Measurements from ENCODE around the gene LRIG1.

LRIG1 gene

GRCh38 chr3:66415867-66416428, 84.9 kb downstream of the LRIG1 start:
- H3K4me3 ChIP-seq (ENCODE audit: low read depth in 1 of 2, low read length in 2 of 2): no peak overlapping the region
- no peaks in the 10 kb centered on the region for H3K27me3 ChIP-seq (ENCODE audit: insufficient read depth, low read length, poor library complexity)
- H3K9ac ChIP-seq (ENCODE audit: low read depth, low read length): no peak overlapping the region
- no peak overlapping the region for H3K27ac ChIP-seq (ENCODE audit: low read length)
- no peaks in the 10 kb centered on the region for H3K4me1 ChIP-seq (ENCODE audit: insufficient read depth, low read length)
- H3K79me2 ChIP-seq (ENCODE audit: insufficient read depth, low read length): no peaks in the 10 kb centered on the region
- TF ChIP-seq, protein P1, sequence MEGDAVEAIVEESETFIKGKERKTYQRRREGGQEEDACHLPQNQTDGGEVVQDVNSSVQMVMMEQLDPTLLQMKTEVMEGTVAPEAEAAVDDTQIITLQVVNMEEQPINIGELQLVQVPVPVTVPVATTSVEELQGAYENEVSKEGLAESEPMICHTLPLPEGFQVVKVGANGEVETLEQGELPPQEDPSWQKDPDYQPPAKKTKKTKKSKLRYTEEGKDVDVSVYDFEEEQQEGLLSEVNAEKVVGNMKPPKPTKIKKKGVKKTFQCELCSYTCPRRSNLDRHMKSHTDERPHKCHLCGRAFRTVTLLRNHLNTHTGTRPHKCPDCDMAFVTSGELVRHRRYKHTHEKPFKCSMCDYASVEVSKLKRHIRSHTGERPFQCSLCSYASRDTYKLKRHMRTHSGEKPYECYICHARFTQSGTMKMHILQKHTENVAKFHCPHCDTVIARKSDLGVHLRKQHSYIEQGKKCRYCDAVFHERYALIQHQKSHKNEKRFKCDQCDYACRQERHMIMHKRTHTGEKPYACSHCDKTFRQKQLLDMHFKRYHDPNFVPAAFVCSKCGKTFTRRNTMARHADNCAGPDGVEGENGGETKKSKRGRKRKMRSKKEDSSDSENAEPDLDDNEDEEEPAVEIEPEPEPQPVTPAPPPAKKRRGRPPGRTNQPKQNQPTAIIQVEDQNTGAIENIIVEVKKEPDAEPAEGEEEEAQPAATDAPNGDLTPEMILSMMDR (IDR thresholded peaks at IDR 0.05; ENCODE audit: borderline replicate concordance, extremely low read depth, low read length, poor library complexity, severe bottlenecking): no peak
- no peak for TF ChIP-seq EZH2 (IDR thresholded peaks at IDR 0.05; ENCODE audit: borderline replicate concordance, low read depth, low read length, severe bottlenecking)
- ATAC-seq (ENCODE audit: insufficient read depth, low read depth) (no peak), DNase-seq (no peak)
- peaks cover 21% of the 10 kb centered on the region for H3K36me3 ChIP-seq (ENCODE audit: insufficient read depth, low read length)
- H3K4me2 ChIP-seq (ENCODE audit: insufficient read depth, low read length): no peak overlapping the region
- no peak overlapping the region for H2AFZ ChIP-seq (ENCODE audit: low read depth, low read length)
- H3K9me3 ChIP-seq (ENCODE audit: insufficient read depth, low read length, severe bottlenecking): no peaks in the 10 kb centered on the region
- no peaks in the 10 kb centered on the region; the same call in 1 of the 2 replicates for H4K20me1 ChIP-seq (ENCODE audit: insufficient read depth, low read length)

- no peak for TF ChIP-seq EZH2 (IDR thresholded peaks at IDR 0.05; ENCODE audit: borderline replicate concordance, low read depth, low read length, severe bottlenecking)
- TF ChIP-seq, protein P1 (IDR thresholded peaks at IDR 0.05; ENCODE audit: borderline replicate concordance, extremely low read depth, low read length, poor library complexity, severe bottlenecking): no peak
- Histone ChIP-seq H3K9me3 (ENCODE audit: insufficient read depth, low read length, severe bottlenecking) (no peaks in the 10 kb centered on the region), H4K20me1 (ENCODE audit: insufficient read depth, low read length) (no peaks in the 10 kb centered on the region; the same call in 1 of the 2 replicates), H2AFZ (ENCODE audit: low read depth, low read length) (no peak overlapping the region), H3K27me3 (ENCODE audit: insufficient read depth, low read length, poor library complexity) (no peaks in the 10 kb centered on the region), H3K4me2 (ENCODE audit: insufficient read depth, low read length) (no peak overlapping the region), H3K36me3 (ENCODE audit: insufficient read depth, low read length) (peaks cover 25% of the 10 kb centered on the region), H3K79me2 (ENCODE audit: insufficient read depth, low read length) (no peaks in the 10 kb centered on the region), H3K4me1 (ENCODE audit: insufficient read depth, low read length) (no peaks in the 10 kb centered on the region), H3K4me3 (ENCODE audit: low read depth in 1 of 2, low read length in 2 of 2) (no peak overlapping the region), H3K27ac (ENCODE audit: low read length) (no peak overlapping the region), H3K9ac (ENCODE audit: low read depth, low read length) (no peak overlapping the region)
- ATAC-seq (ENCODE audit: insufficient read depth, low read depth) (no peak), DNase-seq (no peak)
Observed at GRCh38 chr3:66414846-66415245, 86.0 kb downstream of the LRIG1 start.

- H3K79me2 ChIP-seq (ENCODE audit: insufficient read depth, low read length): no peaks in the 10 kb centered on the region
- H3K4me3 ChIP-seq (ENCODE audit: low read depth in 1 of 2, low read length in 2 of 2): no peak overlapping the region
- H3K27me3 ChIP-seq (ENCODE audit: insufficient read depth, low read length, poor library complexity): no peaks in the 10 kb centered on the region
- no peak overlapping the region for H2AFZ ChIP-seq (ENCODE audit: low read depth, low read length)
- peaks cover 25% of the 10 kb centered on the region for H3K36me3 ChIP-seq (ENCODE audit: insufficient read depth, low read length)
- no peak for ATAC-seq (ENCODE audit: insufficient read depth, low read depth)
- no peak overlapping the region for H3K4me2 ChIP-seq (ENCODE audit: insufficient read depth, low read length)
- no peak overlapping the region for H3K27ac ChIP-seq (ENCODE audit: low read length)
- no peaks in the 10 kb centered on the region for H3K4me1 ChIP-seq (ENCODE audit: insufficient read depth, low read length)
- no peaks in the 10 kb centered on the region for H3K9me3 ChIP-seq (ENCODE audit: insufficient read depth, low read length, severe bottlenecking)
- no peak for DNase-seq
- no peak for TF ChIP-seq EZH2 (IDR thresholded peaks at IDR 0.05; ENCODE audit: borderline replicate concordance, low read depth, low read length, severe bottlenecking)
- TF ChIP-seq, protein P1 (IDR thresholded peaks at IDR 0.05; ENCODE audit: borderline replicate concordance, extremely low read depth, low read length, poor library complexity, severe bottlenecking): no peak
- H3K9ac ChIP-seq (ENCODE audit: low read depth, low read length): no peak overlapping the region
- no peaks in the 10 kb centered on the region; the same call in 1 of the 2 replicates for H4K20me1 ChIP-seq (ENCODE audit: insufficient read depth, low read length)
Observed at GRCh38 chr3:66413151-66413751, 87.6 kb downstream of the LRIG1 start.
